Midbrain (tissue), 1 donor: ENCODE results near the gene TNFRSF25.
"Not testable (repeated sequence)": the region's sequence is repeated elsewhere in the genome, so short reads cannot be mapped to it uniquely, and the experiment has no call there.

Experiments used
- DNase-seq: peaks from one replicate; lab custom pipeline; 2025; lab: John Stamatoyannopoulos, UW

Gene TNFRSF25

DNA sequence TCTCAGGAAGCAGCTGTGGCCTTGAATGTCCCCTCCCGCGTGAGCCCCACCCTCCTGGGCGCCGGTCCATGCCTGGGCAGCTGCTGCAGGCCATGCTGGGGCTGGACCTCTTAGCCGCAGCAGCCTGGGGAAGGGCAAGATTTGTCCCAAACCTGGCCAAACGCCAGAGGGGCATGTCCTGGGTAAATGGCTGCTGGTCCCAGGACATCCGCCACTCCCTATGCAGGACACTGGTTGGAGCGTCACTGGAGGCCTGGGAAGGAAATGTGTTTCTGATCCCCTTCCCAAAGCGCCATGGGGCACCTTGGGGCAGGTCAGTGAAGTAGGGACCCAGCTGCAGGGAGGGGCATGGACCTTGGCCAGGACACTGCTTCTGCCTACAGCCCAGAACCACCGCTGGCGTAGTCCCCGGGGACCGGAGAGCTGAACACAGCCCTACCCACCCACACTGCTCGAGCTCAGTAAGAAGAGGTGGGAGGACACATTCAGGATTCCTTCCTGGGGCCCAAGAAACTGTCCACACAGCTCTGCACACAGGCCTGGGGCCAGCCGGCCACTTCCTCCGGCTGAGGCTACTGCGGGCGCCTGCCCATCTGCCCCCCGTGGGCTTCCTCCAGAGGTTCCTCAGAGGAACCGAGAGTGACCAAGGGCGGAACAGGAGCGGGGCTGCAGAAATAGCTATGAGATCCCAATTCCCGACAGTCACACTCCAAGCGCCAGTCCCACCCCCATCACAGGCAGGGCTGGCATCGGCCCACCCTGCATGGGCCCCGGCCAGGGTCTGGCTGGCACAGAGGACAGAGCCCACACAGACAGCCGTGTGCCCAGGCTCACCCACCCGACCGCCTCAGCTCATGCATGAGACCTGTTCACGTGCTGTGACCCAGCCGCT is 36.3 kb upstream of the TNFRSF25 start:
- DNase-seq: peak; percentile 18

DNA sequence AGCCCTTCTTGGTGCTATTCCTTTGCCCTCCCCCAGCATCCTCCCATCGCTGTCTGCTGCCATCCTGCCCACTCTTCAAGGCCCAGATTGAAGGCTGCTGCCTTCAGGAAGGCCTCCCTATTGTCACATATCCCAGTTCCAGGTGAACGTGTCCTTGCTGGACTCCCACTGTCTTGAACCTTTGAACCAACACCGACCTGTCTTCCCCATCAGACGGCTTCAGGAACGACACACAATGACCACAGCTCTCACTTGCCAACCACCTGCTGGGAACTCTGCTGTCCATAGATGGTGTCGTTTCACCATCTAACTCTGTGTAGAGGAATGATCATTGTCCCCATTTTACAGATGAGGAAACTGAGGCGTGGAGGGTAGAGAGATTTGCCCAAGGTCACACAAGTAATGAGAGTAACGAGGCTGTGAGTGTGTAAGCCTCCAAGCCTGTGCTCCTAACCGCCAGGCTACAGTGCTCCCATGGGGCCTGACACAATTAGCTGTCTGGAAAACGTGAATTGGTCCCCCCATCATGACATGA is 35.4 kb upstream of the TNFRSF25 start:
- DNase-seq: no peak

- no peak for DNase-seq
Measured at GRCh38 chr1:6500544-6501278, 34.7 kb upstream of the TNFRSF25 start.

DNA sequence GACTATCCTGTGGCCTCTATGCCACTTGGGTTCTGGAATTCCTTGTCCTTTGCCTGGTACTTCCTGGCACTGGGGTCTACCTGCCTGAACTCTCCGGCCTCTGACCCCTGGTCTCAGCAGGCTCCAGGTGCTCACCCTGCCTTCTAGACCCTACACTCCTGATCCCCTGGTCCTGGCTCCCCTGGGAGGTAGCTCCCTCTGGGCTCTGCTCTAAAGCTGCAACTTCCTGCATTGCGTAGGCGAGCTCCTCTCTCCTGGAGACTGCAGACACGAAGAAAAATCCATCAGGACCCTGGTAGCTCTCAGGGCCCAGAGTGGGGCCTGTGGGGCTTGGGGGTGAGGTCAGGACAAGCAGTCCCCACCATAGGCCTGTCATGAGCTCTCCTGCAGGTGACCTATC is 33.3 kb upstream of the TNFRSF25 start:
- no peak for DNase-seq

DNA sequence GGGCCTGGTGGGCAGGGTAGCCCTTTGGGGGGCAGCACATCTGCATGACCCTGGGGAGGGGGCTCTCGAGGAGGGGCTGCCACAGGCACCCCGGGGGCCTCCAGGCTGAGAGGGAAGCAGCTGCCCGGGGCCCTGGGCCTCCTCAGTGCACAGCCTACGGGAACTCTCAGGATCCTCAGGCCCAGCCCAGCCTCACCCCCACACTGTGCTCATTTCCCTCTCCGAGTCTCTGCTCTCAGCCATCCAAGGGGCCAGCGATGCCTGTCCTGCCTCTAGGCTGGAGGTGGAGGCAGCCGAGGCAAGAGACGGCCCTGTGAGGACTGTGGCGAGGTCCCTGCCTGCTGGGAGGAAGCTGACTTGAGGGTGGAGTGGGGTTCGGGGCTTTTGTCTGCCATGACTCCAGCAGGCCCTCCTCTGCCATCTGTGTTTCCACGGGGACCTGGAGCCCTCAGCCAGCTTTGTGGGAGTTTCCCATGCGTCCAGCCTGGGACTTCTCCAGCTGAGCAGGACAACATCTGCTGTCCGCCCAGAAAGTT is 32.7 kb upstream of the TNFRSF25 start:
- DNase-seq: no peak

DNA sequence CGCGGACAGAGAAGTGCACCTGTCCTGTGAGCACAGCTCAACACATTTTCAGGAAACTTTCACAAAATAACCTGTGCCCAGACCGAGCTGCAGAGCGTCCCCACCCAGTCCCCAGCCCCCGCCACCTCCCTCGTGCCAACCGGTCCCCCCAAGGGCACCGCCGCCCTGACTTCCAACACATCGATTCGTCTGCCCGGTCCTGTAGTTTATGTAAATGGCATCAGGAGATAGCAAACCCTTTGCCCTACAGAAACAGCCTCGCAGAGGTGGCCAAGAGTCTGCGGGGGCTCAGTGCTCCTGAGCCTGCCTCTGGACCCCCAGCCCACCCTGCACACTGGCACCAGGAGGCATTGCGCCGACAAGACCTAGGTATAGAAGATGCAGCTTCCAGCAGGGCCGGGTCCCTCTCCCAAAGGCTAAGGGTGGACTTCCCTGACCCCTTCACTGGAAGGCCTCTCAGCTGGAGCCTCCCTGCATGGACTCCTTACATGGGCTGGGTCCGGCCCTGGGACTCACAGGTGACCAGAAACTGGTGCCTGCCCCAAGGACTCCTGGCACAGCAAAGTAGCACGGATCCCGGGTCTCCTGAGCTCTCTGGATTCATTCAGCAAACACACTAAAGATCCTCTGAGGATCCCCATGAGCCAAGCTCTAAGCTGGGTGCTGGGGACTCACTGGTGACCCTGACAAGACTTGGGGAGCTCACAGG is 32.0 kb upstream of the TNFRSF25 start:
- no peak for DNase-seq

DNA sequence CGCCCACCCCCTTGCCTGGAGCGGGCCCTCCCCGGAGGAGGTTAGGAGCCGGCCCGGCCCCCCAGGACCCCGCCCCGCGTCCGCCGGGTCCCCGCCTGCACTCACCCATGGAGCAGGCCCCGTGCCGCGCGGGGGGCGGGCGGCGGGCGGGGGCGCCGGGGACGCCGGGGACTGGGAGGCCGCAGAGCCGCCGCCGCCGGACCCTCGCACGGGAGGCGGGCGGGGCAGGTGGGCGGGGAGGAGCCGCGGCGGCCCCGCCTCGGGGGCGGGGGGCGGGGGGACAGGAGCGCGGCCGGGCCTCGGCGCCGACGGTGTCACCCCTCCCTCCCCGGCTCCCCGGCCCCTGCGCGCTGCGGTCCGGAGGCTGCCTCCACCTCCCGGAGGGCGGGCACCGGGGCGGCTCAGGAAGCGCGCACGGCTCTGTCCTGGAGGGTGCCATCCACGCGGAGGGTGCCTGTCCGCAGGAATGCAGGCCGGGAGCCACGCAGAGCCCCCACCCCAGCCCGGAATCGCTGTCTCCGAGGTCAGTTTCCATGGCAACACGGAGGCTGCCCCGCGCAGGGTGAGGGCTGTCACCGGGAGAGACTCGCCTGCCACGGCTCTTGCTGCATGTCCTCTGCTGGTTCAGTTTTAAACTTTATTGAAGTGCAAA is 31.4 kb upstream of the TNFRSF25 start:
- peak; percentile 30 for DNase-seq

GRCh38 chr1:6496890-6497214 is 30.9 kb upstream of the TNFRSF25 start:
- DNase-seq: no peak

- DNase-seq: no peak
Measured at GRCh38 chr1:6496365-6496721, 30.4 kb upstream of the TNFRSF25 start.

DNA sequence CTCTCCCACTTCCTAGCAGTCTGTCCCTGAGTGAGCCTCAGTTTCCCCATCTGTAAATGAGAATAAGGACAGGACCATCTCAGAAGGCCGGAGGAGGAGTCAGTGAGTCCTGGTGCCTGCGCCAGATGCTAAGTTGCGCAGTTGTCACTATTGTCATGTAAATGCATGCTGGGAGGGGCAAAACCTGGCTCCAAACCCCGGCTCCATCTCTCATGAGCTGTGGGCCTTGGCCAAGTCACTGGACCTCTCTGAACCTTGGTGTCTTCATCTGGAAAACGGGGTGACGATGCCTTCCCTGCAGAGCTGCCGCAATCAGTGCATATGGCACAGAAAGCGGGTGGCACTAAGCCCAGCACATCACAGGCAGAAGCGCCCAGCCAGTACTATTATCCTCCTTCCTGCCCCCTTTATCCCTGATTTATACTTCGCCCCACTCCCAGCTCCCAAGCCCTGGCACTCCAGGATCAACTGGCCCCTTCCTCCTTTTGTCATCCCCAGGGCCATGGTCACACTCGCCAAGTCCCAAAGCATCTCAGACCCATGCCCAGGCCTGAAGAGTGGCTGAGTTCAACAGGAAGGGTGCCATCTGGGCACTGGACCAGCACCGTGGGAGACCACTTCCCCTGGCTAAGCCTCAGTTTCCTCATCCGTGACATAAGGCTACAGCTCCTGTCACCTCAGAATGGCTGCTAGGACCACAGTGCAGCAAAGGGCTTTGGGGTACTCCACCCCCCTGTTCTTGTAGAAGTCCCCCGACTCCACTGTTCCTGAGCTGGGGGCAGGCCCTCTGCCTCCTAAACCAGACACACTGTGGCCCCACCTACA is 29.8 kb upstream of the TNFRSF25 start:
- no peak for DNase-seq

- DNase-seq: no peak
Measured at GRCh38 chr1:6495041-6495441, 29.1 kb upstream of the TNFRSF25 start.

GRCh38 chr1:6494627-6495026 is 28.7 kb upstream of the TNFRSF25 start:
- no peak for DNase-seq

DNA sequence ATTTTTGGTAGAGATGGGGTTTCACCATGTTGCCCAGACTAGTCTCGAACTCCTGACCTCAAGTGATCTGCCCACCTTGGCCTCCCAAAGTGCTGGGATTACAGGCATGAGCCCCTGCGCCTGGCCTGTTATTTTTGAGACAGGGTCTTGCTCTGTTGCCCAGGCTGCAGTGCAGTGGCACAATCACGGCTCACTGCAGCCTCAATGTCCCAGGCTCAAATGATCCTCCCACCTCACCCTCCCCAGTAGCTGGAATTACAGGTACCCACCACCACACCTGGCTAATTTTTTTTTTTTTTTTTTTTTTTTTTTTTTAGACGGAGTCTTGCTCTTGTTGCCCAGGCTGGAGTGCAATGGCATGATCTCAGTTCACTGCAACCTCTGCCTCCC is 27.9 kb upstream of the TNFRSF25 start:
- DNase-seq: not testable (repeated sequence)

DNA sequence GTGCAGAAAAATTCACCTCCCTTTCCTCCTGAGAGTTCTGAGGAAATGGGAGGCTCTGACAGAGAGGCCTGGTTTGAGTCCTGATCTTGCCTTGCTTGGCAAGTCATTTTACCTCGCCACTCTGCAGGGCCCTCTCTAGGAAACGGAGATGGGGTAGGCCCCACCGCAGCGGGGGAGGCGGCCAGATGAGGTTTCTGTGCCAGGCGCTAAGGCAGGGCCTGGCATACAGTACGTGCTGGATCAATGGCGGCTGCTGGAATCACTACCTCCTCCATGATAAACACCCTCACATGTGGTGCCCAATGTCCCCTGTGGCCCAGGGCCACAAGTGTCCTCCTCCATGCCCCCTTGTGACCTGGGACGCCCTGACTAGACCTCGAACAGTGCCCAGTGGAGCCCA is 26.0 kb upstream of the TNFRSF25 start:
- no peak for DNase-seq

GRCh38 chr1:6491480-6491962 is 25.5 kb upstream of the TNFRSF25 start, which contains the start of gene PLEKHG5:
TSS of gene PLEKHG5 (minus strand) at chr1:6491667. CDS start at chr1:6477571, 14,096 bp downstream.
- no peak for DNase-seq

DNA sequence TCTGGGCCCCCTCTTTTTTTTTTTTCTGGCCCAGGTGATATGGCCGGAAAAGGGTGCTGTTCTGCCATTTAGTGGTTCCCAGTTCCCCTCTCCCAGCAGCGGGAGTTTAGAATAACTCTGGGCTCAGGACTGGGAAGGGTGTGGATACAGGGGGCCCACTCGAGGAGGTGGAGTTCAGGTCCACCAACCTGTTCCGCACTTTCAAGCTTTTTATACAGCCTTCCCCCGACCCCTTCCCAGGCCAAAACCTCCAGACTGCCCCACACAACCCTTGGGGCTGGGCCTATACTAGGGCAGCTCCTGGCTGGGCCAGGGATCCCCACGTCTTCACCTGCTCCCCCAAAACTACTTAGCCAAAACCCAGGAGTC is 25.1 kb upstream of the TNFRSF25 start:
- DNase-seq: no peak

DNA sequence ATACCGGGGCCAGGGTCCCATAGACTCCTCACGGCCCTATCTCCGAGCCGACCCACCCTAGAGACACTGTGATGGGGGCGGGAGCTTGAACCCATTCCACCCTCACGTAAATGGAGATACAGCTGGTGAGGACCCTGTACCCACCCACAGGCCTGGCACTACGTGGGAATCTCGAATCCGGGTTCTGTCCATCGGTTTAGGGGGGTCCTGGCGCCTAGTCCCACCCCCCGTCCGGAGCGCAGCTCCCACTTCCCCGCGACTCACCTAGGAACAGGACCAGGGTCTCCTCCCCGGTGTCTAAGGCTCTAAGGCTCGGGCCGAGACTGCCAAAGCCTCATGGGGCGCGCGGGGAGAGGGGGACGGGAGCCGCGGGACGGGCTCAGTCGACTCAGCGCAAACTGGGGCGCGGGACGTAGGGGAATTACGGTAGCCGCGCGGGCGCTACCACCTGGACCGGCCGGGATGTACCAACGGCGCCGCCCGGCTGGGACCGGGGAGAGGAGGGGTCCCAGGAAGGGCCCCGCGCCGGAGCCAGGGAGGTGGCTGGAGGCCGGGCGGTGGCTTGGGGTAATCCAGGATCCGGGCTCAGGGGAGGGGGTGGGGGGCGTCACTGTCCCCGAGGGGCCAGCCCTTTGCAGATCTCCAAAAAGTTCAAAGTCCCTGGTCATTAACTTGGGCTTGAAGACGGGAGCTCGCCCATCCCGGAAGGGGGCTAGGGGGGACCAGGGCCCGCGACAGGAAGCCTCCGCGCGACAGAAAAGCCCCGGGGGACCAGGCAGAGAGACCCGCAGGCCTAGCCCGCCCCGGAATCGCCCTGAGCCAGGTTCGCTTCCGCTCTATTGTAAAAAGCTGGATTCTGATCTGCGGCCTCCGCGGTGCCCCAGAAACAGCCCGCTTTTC is 24.5 kb upstream of the TNFRSF25 start:
- DNase-seq: peak; percentile 4

- peak; percentile 39 for DNase-seq
Measured at GRCh38 chr1:6489799-6490180, 23.8 kb upstream of the TNFRSF25 start.

DNA sequence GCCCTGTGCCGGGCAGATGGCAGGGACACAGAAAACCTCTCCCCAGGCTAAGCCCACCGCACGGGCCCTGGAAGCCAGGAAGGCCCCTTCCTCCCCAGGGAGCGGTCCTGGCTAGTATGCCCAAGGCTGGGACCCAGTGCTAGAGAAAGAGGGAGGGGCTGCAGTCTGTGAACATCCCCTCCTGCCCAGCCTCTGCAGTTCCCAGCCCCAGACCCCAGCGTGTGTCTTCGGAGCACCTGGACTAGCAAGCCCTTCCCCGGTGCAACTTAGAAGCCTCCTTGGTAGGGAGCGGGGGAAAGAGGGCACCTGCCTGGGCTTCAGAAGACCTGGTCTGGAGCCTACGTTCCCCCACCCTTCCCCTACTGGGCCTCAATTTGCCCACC is 23.4 kb upstream of the TNFRSF25 start:
- no peak for DNase-seq
